NOMO-1 (cell line): ENCODE data around the gene PAPSS2.
A peak's percentile ranks its signal among the peaks of the same experiment; 100 is the strongest.
"Not testable (repeated sequence)": the region's sequence is repeated elsewhere in the genome, so short reads cannot be mapped to it uniquely, and the experiment has no call there.

Source experiments
- DNase-seq, 2 experiments: peaks; one replicate each; lab custom pipeline; 2025; ENCODE audit not compliant: unreplicated experiment in 2 of 2; lab: John Stamatoyannopoulos, UW

Gene PAPSS2

DNA sequence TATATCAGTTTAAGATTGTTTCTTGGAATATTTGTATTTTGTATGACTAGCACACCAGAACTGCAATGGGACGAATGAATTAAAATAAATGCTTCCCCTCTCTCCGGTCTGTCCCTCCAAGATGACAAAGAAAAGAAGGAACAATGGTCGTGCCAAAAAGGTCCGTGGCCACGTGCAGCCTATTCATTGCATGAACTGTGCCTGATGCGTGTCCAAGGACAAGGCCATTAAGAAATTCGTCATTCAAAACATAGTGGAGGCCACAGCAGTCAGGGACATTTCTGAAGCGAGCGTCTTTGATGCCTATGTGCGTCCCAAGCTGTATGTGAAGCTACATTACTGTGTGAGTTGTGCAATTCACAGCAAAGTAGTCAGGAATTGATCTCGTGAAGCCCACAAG lies 17.2 kb upstream of the PAPSS2 start:
- no peak for DNase-seq

GRCh38 chr10:87642988-87643387 lies 16.7 kb upstream of the PAPSS2 start:
- no peak for DNase-seq

DNA sequence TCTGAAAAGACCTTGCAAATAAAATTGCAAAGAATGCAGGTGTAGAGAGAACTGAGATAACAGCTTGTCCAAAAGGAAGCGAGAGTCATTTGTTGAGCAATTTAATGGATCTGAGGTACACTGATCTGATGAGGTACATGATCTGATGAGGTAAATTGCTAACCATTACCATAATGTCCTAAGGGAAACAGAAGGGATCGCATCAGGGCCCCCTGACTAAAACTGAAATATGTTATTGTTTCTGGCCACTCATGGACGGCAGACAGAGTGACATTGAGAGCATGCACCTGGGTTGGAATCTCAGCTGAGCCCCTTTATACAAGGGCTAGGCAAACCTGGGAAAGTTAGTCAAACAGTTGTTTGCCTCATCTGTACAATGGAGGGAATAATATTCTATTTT lies 15.8 kb upstream of the PAPSS2 start:
- DNase-seq: no peak

GRCh38 chr10:87644500-87644899 lies 15.2 kb upstream of the PAPSS2 start:
- DNase-seq: not testable (repeated sequence)

DNA sequence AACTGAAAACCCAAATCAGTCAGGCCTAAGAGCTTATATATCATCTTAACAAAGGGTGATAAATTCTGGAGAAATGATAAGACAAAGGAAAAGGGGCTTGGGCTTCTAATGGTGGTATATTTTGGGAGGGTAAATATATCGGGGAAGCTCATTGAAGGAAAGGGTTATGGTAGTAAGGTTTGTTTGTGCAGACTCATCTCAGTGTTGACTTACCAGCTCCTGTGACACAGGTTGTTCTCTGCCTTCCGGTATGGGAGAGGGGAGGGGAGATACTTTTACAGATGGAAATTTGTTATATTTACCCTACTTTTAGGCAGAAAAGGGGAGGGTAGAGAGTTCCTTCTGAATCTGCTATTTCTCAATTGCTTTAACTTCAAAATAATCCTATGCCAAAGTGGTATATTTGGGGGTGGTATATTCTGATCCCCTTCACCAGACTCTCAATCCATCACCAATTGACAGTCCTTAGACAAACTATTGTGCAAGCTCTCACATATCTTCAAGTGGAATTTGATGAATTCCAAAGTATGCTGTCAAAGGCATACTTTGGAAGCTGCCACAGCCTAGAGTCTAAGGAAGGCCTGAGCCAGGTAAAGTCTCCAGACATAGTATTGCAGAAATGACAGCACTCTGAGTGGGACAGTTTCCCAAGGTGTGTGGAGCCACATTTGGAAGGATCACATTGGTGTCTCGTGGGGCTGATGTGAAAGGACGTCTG lies 13.3 kb upstream of the PAPSS2 start:
- DNase-seq: no peak

DNA sequence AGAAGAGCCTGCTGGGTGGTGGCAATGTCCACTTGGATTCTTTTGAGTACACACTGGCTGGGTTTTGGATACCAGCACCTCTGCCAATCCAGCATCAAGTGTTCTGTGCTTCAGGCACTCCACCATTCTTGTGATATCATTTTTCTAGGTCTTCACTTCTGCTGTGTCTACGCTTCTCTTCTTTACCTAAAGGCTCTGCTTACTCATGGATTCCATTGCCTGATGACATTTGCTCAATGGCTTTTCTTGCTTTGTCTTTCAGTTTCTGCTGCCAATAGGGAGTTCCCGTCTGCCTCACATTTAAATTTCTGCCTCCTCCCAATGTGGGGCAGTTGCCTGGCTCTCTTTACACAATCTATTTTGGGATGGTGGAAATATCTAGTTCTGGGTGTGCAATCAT lies 12.7 kb upstream of the PAPSS2 start:
- DNase-seq: no peak

GRCh38 chr10:87650838-87651589 lies 8.7 kb upstream of the PAPSS2 start:
- no peak for DNase-seq

- DNase-seq: no peak
These were observed 7.9 kb upstream of the PAPSS2 start for GRCh38 chr10:87651801-87652200.

GRCh38 chr10:87652261-87652660 lies 7.4 kb upstream of the PAPSS2 start:
- no peak for DNase-seq

- DNase-seq: no peak
These were observed 5.5 kb upstream of the PAPSS2 start for GRCh38 chr10:87654212-87654611.

DNA sequence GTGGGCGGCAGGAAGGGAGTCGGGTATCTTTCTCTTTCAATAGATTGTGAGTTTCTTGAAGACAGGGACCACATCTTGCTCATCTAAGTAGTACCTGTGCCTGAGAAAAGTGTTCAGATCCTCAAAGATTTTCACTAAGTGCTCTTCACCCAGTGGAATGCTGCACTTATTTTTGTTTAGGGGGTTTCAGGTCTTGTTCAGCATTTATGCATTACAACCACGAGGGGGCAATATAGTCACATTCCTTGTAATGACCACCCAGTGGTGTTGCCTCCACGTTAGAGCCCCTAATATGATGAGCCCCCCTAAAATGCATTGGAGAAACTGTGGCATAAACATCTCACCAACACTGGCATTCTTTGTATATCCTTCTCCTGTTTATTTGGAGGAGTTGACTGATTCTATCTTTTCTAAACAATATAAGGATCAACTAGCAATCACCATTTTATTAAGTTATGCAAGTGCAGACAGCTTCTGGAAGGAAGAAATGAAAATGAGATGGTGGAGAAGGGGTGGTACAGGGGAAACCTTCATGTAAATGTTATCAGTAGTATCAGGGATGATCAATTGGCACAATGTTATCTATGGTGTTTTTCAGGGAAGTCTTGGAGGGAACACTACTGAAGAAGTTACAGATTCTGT lies 3.1 kb upstream of the PAPSS2 start:
- peak in 1 of 2 experiments; percentile 39 for DNase-seq

DNA sequence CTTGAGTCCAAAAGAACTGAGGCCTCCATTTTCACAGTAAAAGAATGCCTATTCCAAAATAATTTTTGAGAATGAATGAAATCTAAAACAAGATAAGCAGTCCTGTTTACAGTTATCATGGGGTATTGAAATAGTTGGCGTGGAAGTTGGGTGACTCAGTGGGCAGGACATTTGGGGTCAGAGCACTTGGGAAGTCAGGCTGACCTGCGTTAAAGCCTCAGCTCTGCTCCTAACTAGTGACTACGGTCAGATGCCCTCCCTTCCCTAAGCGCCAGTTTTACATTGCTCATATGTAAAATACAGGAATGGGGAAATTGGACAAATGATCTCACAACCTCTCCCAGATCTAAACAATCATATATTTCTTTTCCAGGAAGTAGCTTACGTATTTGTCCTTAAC lies 2.3 kb upstream of the PAPSS2 start:
- peak in 1 of 2 experiments; percentile 55 for DNase-seq

DNA sequence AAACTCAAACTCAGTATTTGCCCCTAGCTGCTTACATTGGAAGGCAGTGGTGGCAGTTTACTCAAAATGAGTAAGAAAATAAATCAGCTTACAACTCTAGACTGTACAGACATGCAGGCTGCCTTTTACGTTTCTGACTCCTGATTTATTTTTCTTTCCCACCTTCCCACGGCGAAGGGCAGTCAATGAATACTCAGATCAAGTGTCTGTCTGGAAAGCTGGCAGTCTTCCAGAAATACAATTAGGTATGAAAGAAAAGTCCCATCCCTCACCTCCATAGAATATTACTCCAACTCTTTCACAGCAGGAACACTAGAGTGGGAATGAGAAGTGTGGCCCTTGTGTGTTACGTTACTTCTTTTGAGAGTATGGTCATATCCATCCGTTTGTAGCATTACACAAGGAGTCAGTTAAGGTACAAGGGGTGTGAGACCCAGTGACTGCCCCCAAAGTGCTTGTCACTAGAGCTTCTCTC lies 1.3 kb upstream of the PAPSS2 start:
- peak in 1 of 2 experiments; percentile 2 for DNase-seq

DNA sequence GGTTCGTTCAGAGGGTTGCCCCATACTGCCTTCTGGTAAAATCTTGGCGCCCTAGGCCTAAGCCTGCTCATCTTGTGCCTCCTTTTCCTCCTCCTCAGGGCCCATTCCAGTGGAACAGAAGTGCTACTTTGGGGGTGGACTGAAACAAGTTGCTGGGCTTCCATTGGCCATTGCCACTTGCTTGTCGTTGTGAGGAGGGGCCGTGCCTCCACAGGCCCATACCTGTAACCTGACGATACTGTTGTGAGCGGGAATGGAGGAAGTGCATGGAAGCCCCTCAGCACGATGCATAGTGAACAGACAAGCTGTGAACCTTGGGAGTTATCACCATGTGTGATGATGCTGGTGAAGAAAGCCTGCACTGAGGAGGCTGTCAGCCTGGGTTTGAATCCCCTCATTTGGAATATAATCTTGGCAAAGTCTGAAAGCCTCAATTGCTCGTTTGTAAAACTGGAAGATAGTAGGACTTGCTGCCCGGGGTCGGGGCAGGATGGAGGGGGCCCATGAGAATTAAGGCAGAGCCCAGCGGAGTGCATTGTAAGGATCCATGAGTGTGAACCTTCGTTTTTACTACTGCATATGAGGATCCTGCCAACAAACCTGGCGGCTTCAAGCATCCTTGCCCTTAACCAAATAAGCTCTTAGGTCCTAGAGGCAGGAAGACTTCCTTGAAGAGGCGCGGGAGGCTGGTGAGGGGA lies 671 bp upstream of the PAPSS2 start:
- DNase-seq: no peak

GRCh38 chr10:87660484-87661133 lies 931 bp downstream of the PAPSS2 start:
- DNase-seq: peak in 1 of 2 experiments; percentile 2

GRCh38 chr10:87661861-87662785 lies 2.4 kb downstream of the PAPSS2 start:
- DNase-seq: no peak

GRCh38 chr10:87664276-87664701 lies 4.6 kb downstream of the PAPSS2 start:
- DNase-seq: no peak

DNA sequence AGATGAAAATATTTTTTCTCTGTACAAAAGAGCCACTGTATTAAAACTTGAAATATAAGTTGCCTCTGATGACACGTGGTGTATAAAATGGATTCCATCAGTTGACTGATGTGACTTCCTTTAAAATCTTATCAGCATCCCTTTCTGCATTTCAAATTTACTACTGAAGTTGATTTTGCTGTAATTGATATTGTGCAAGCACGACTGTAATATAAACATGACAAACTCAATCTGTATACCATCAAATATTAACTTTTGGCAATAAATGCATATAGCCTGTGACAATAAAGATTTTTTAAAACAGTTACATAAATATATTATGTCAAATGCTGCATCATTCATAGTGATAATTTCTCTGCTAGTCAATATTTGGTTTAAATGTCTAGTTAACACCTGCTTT lies 7.8 kb downstream of the PAPSS2 start:
- no peak for DNase-seq

DNA sequence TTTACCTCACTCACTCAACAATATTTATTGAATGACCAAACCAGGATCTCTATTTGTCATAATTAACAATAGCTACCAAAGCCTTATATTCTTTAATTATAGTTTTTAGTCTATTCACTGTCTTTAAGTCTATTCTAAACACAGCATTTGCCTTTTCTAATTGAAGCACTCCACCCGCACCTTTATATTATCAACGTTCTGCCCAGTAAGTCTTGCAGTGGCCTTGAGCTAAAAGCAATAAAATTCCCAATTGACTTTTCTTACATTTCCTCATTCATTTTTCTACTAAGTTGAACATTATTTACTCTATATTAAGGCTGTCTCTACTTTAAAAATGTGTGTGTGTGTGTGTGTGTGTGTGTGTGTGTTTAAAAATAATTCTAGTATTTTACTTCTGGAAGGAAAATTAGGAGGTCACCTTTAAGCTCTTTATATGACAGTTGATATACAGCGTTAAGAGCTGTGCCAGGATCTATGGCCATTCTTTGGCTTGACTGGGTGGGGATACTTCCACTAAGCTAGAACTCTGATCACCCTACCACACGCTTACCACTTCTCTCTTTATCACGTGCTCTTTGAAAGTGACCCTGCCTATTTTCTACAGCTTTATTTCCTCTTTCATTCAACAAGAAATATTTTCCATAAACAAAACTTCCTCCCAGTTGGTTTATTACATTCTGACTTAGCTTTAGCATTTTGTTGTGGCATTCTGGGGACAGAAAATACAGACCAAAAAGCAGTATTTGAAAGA lies 8.8 kb downstream of the PAPSS2 start:
- peak; percentile 19 to 47 for DNase-seq
